Neural progenitor cell (in vitro differentiated cells): Measurements from ENCODE around the gene THOC5.

Source experiments
- EZH2 ChIP-seq: fragments of 200-600 bp; sonication (generic); IDR thresholded peaks from 2 replicates; pipeline ENCODE4 v1.6.1; 2017; ENCODE audit warnings: antibody characterized with exemption, mild to moderate bottlenecking, moderate library complexity
- EZH2phosphoT487 ChIP-seq: fragments of 200-600 bp; sonication (generic); IDR thresholded peaks from 2 replicates; pipeline ENCODE4 v1.6.1; 2017; ENCODE audit warnings: antibody characterized with exemption
- TF ChIP-seq, protein P1 (sequence below): fragments of 200-600 bp; sonication (generic); IDR thresholded peaks from 2 replicates; pipeline ENCODE4 v1.5.1; 2017; ENCODE audit warnings: antibody characterized with exemption, mild to moderate bottlenecking

DNA sequence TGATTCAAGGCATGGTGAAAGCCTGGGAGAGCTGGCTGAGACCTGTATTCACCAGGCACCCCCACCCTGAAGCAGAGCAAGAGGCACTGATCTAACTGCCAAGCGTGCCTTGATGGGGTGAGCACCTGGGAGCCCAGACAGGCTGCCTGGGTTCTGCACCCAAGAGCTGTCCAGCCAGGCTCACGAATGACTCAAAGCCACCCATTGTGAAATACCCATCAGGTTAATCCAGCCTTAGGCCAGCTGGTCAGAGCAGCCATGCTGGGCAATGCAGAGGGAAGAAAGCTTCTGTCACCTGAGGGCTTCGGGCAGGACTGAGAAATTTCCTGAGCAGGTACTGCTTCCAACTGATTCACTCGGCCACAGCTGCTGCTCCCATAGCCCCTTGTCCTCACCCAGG lies 22.1 kb downstream of the THOC5 start:
- TF ChIP-seq, protein P1, sequence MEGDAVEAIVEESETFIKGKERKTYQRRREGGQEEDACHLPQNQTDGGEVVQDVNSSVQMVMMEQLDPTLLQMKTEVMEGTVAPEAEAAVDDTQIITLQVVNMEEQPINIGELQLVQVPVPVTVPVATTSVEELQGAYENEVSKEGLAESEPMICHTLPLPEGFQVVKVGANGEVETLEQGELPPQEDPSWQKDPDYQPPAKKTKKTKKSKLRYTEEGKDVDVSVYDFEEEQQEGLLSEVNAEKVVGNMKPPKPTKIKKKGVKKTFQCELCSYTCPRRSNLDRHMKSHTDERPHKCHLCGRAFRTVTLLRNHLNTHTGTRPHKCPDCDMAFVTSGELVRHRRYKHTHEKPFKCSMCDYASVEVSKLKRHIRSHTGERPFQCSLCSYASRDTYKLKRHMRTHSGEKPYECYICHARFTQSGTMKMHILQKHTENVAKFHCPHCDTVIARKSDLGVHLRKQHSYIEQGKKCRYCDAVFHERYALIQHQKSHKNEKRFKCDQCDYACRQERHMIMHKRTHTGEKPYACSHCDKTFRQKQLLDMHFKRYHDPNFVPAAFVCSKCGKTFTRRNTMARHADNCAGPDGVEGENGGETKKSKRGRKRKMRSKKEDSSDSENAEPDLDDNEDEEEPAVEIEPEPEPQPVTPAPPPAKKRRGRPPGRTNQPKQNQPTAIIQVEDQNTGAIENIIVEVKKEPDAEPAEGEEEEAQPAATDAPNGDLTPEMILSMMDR, result no peak
- TF ChIP-seq EZH2 (no peak), EZH2phosphoT487 (no peak)
